ENCODE measurements around the gene CHIC2. TPM values are rescaled to one million over a fixed set of nuclear protein-coding genes. Genes with fewer than 3 reads are reported as not detected.

The CHIC2 gene
- total RNA-seq, 2 experiments from 2014 or later = 16.8 to 17.5 TPM

DNA sequence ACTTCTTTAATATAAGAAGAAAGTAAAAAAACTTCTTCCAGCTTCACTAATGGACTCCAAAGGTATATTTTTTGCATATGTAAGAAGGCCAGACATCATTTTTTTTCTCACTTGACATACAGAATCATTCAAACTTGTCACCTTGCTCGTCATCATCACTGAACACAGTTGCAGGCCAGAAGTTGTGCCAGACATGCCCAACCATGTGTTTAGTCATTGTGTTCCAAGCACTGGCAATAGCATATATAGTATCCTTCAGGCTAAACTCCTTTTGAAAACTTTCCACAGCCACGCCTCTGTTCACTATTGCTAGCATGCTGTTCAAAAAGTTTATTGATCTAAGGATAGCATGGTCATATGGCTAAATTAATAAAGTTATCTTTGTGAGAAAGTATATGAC, 83.3 kb downstream of the CHIC2 start:
- ChIA-PET CTCF (no interaction called here), POLR2A (no interaction called here)
- no peaks in the 10 kb centered on the region for H3K36me3 Mint-ChIP-seq (ENCODE audit: low read depth)
- ATAC-seq (no peak), DNase-seq (no peak)
- no peaks in the 10 kb centered on the region for H3K27me3 Mint-ChIP-seq
- no peaks in the 10 kb centered on the region for H3K9me3 Mint-ChIP-seq
- H3K4me3 Mint-ChIP-seq = no peak overlapping the region
- H3K4me1 Mint-ChIP-seq (ENCODE audit: low read depth) = no peaks in the 10 kb centered on the region
- intact Hi-C loops (cut with micrococcal nuclease) = no loop called here
- no peak overlapping the region for H3K27ac Mint-ChIP-seq
- TF ChIP-seq, protein P1, sequence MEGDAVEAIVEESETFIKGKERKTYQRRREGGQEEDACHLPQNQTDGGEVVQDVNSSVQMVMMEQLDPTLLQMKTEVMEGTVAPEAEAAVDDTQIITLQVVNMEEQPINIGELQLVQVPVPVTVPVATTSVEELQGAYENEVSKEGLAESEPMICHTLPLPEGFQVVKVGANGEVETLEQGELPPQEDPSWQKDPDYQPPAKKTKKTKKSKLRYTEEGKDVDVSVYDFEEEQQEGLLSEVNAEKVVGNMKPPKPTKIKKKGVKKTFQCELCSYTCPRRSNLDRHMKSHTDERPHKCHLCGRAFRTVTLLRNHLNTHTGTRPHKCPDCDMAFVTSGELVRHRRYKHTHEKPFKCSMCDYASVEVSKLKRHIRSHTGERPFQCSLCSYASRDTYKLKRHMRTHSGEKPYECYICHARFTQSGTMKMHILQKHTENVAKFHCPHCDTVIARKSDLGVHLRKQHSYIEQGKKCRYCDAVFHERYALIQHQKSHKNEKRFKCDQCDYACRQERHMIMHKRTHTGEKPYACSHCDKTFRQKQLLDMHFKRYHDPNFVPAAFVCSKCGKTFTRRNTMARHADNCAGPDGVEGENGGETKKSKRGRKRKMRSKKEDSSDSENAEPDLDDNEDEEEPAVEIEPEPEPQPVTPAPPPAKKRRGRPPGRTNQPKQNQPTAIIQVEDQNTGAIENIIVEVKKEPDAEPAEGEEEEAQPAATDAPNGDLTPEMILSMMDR (IDR thresholded peaks at IDR 0.05) = no peak

DNA sequence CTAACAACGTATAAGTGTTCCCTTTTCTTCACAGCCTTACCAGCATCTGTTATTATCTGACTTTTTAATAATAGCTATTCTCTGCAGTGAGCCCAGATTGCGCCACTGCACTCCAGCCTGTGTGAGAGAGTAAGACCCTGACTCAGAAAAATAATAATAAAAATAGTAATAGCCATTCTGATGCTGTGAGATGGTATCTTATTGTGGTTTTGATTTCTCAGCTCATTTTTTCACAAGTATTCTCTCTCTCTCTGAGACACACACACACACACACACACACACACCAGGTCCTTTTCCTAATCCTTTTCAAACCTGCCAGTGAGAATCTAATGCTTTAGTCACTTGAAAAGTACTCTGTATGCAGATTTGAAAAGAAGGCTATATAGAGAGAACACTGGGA, 89.8 kb downstream of the CHIC2 start:
- Mint-ChIP-seq H3K9me3 (no peaks in the 10 kb centered on the region), H3K27me3 (no peaks in the 10 kb centered on the region), H3K4me1 (ENCODE audit: low read depth) (no peaks in the 10 kb centered on the region), H3K27ac (no peak overlapping the region), H3K4me3 (no peak overlapping the region), H3K36me3 (ENCODE audit: low read depth) (no peaks in the 10 kb centered on the region)
- ChIA-PET CTCF (interaction anchor here (0.9 to 1.0 kb wide), 3 partner anchors 44 to 1429 kb away, joined by 3 read pairs; no protein-coding TSS in a partner anchor), POLR2A (no interaction called here)
- TF ChIP-seq, protein P1 (IDR thresholded peaks at IDR 0.05) = no peak
- intact Hi-C loops (cut with micrococcal nuclease) = no loop called here
- no peak for ATAC-seq
- no peak for DNase-seq

DNA sequence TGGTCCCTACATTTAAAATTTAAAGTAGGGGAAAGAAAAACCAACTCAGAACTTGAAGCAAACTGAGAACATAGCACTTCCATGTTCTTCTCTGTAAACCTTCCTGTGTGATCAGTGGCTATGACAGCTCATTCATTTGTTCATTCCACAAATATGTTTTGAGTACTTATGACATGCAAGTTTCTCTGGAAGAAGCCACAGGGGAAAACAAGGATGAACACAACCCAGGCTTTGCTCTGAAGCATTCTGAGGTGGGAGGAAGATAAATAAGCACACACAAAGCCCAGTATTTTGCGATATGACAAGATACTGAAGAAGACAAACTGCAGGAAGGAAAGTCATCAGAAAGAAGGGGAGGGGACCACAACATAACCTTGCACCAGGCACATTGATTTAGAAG, 96.4 kb downstream of the CHIC2 start:
- intact Hi-C loops (cut with micrococcal nuclease) = no loop called here
- Mint-ChIP-seq H3K4me3 (no peak overlapping the region), H3K27ac (no peak overlapping the region), H3K9me3 (no peaks in the 10 kb centered on the region), H3K4me1 (ENCODE audit: low read depth) (no peaks in the 10 kb centered on the region), H3K27me3 (no peaks in the 10 kb centered on the region), H3K36me3 (ENCODE audit: low read depth) (no peaks in the 10 kb centered on the region)
- no peak for ATAC-seq
- TF ChIP-seq, protein P1 (IDR thresholded peaks at IDR 0.05) = no peak
- ChIA-PET POLR2A (no interaction called here), CTCF (no interaction called here)
- no peak for DNase-seq

DNA sequence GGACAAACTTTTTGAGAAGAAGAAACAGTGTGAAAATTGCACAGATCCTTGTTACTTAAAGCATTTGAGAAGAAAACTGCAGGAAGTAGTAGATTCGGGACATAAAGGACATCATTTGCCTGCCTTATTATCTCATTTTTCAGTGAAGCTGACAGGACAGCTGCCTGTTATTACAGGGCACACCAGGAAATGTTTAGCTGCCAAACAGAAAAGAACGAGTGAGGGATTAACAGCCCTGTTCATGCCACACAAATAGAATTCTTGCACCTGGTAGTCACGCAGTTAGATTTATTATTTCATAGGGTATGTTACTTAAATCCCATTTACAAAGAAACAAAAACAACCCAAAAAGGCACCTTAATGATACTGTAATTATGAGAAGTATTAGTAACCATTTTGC, 100.6 kb downstream of the CHIC2 start:
- CTCF ChIA-PET = interaction anchor here (1.5 kb wide), 1 partner anchor 34 kb away, joined by 4 read pairs; no protein-coding TSS in a partner anchor
- H3K4me3 Mint-ChIP-seq = no peak overlapping the region
- DNase-seq (no peak), ATAC-seq (no peak)
- H3K36me3 Mint-ChIP-seq (ENCODE audit: low read depth) = no peaks in the 10 kb centered on the region
- TF ChIP-seq, protein P1 (IDR thresholded peaks at IDR 0.05) = no peak
- H3K4me1 Mint-ChIP-seq (ENCODE audit: low read depth) = no peaks in the 10 kb centered on the region
- no peak overlapping the region for H3K27ac Mint-ChIP-seq
- no peaks in the 10 kb centered on the region for H3K9me3 Mint-ChIP-seq
- POLR2A ChIA-PET = interaction anchor here (0.6 kb wide), 1 partner anchor 1113 kb away, joined by 3 read pairs; no protein-coding TSS in a partner anchor
- intact Hi-C loops (cut with micrococcal nuclease) = no loop called here
- no peaks in the 10 kb centered on the region for H3K27me3 Mint-ChIP-seq

DNA sequence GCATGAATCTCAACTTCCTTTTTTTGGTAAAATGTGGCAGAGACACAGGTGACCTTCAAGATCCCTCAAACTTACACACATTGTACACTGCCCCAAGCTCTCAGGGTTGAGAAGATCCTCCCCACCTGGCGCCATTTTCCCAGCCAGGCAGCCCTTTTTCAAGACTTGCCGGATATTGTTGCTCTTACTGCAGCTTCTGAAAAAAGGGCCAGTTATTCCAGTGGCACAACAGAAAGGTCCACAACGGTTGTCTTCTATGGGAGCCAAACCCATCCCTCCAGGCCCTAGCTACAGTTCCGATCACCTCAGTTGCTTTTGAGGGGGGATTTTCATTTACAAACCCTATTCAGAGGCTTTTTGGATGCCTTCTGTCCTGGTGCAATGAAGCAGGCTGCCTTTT, 101.1 kb downstream of the CHIC2 start:
- TF ChIP-seq, protein P1 (IDR thresholded peaks at IDR 0.05) = no peak
- Mint-ChIP-seq H3K4me3 (no peak overlapping the region), H3K27me3 (no peaks in the 10 kb centered on the region), H3K36me3 (ENCODE audit: low read depth) (no peaks in the 10 kb centered on the region), H3K27ac (no peak overlapping the region), H3K4me1 (ENCODE audit: low read depth) (no peaks in the 10 kb centered on the region), H3K9me3 (no peaks in the 10 kb centered on the region)
- intact Hi-C loops (cut with micrococcal nuclease) = no loop called here
- POLR2A ChIA-PET = no interaction called here
- CTCF ChIA-PET = interaction anchor here (1.5 kb wide), 1 partner anchor 33 kb away, joined by 4 read pairs; no protein-coding TSS in a partner anchor
- no peak for ATAC-seq
- no peak for DNase-seq
